GM12878 (cell line): Measurements from ENCODE around the gene MAVS.

ENCODE experiments used
- ATF7 ChIP-seq: fragments of 450-650 bp; IDR thresholded peaks from 2 replicates; pipeline ENCODE4 v1.6.1; 2016; ENCODE audit warnings: low read depth, mild to moderate bottlenecking
- BRCA1 ChIP-seq: IDR thresholded peaks from 2 replicates; pipeline ENCODE4 v1.6.1; 2011; ENCODE audit warnings: low read depth, low read length, improper control_type of control experiment
- DPF2 ChIP-seq: fragments of 450-650 bp; IDR thresholded peaks from 2 replicates; pipeline ENCODE4 v1.6.1; 2017; ENCODE audit warnings: mild to moderate bottlenecking
- EGR1 ChIP-seq, 2 experiments: IDR thresholded peaks; 1 replicate in 1 of 2; 2 replicates in 1 of 2; pipeline ENCODE4 v1.6.1; 2011 to 2012; ENCODE audit warnings: low read depth in 2 of 2, low read length in 2 of 2, borderline replicate concordance in 1 of 2, mild to moderate bottlenecking in 1 of 2, moderate library complexity in 1 of 2
- EP300 ChIP-seq, 2 experiments: fragments of 150-350 bp in 1 of 2; IDR thresholded peaks; 2 replicates each; pipeline ENCODE4 v1.6.1; 2011 to 2012; ENCODE audit warnings: low read depth in 2 of 2, low read length in 2 of 2, borderline replicate concordance in 1 of 2, improper control_type of control experiment in 1 of 2, inconsistent platforms in 1 of 2; ENCODE audit not compliant: control insufficient read depth in 1 of 2
- ESRRA ChIP-seq: IDR thresholded peaks from 2 replicates; pipeline ENCODE4 v1.6.1; 2012; ENCODE audit warnings: mild to moderate bottlenecking, low read length, improper control_type of control experiment
- HDGF ChIP-seq: fragments of 450-650 bp; IDR thresholded peaks from 2 replicates; pipeline ENCODE4 v1.6.1; 2016; ENCODE audit warnings: antibody characterized with exemption
- NFYA ChIP-seq: IDR thresholded peaks from 2 replicates; pipeline ENCODE4 v1.6.1; 2011; ENCODE audit warnings: low read depth, mild to moderate bottlenecking, low read length, improper control_type of control experiment, borderline replicate concordance
- ZNF384 ChIP-seq: IDR thresholded peaks from 2 replicates; pipeline ENCODE4 v1.6.1; 2012; ENCODE audit warnings: low read depth, mild to moderate bottlenecking, low read length, improper control_type of control experiment, borderline replicate concordance
- TF ChIP-seq, protein P1 (sequence below), 3 experiments: IDR thresholded peaks in 2 of 3; conservative IDR thresholded peaks in 1 of 3; 2 replicates each; pipeline ENCODE4 v1.5.1; 2011; ENCODE audit warnings: low read depth in 3 of 3, low read length in 3 of 3, mild to moderate bottlenecking in 3 of 3, control low read depth in 2 of 3, moderate library complexity in 2 of 3, inconsistent platforms in 1 of 3, mixed read lengths in 1 of 3; ENCODE audit not compliant: control insufficient read depth in 2 of 3, insufficient read depth in 1 of 3; ENCODE audit errors: extremely low read depth in 1 of 3
- TF ChIP-seq, protein P2 (sequence below): fragments of 450-650 bp; formaldehyde crosslinking; IDR thresholded peaks from 2 replicates; pipeline ENCODE4 v1.5.0; 2022; ENCODE audit warnings: mild to moderate bottlenecking, missing genetic modification characterization
- TF ChIP-seq, protein P3 (sequence below): fragments of 150-350 bp; IDR thresholded peaks from 2 replicates; pipeline ENCODE4 v1.6.1; 2016; ENCODE audit warnings: low read depth, low read length
- TF ChIP-seq, protein P4 (sequence below): fragments of 450-650 bp; conservative IDR thresholded peaks from 2 replicates; pipeline ENCODE4 v1.6.1; 2017; ENCODE audit warnings: mild to moderate bottlenecking, moderate library complexity
- TF ChIP-seq, protein P5 (sequence below): IDR thresholded peaks from 2 replicates; pipeline ENCODE4 v1.6.1; 2012; ENCODE audit warnings: low read length, inconsistent platforms

DNA sequence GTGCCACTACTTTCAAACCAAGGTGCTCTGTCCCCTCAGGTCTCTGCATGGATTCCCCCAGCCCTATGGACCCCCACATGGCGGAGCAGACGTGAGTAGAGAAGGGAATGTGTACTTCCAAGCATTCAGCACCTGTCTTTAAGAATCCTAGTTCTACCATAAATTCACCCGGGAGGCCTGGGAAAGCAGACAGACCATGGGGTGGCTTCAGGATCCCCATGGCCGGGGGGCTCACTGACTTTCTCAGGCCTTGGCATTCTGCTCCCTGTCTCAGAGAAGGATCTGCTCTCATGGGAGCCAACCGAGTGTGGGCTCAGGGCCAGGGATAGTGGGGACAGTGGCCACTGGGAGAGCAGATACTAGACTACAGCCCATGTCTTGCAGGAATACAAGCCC lies 48.3 kb upstream of the MAVS start:
- TF ChIP-seq ESRRA (no peak), ATF7 (no peak), HDGF (no peak), EP300 (IDR thresholded peaks at IDR 0.05; ENCODE audit: borderline replicate concordance in 1 of 2, control insufficient read depth in 1 of 2, low read depth in 2 of 2, low read length in 2 of 2) (no peak), NFYA (no peak), EGR1 (IDR thresholded peaks at IDR 0.05; ENCODE audit: borderline replicate concordance in 1 of 2, low read depth in 2 of 2, low read length in 2 of 2) (no peak), BRCA1 (no peak), ZNF384 (no peak), DPF2 (no peak)
- TF ChIP-seq, protein P1, sequence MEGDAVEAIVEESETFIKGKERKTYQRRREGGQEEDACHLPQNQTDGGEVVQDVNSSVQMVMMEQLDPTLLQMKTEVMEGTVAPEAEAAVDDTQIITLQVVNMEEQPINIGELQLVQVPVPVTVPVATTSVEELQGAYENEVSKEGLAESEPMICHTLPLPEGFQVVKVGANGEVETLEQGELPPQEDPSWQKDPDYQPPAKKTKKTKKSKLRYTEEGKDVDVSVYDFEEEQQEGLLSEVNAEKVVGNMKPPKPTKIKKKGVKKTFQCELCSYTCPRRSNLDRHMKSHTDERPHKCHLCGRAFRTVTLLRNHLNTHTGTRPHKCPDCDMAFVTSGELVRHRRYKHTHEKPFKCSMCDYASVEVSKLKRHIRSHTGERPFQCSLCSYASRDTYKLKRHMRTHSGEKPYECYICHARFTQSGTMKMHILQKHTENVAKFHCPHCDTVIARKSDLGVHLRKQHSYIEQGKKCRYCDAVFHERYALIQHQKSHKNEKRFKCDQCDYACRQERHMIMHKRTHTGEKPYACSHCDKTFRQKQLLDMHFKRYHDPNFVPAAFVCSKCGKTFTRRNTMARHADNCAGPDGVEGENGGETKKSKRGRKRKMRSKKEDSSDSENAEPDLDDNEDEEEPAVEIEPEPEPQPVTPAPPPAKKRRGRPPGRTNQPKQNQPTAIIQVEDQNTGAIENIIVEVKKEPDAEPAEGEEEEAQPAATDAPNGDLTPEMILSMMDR (IDR thresholded peaks at IDR 0.05 in 2 of 3, conservative IDR thresholded peaks at IDR 0.05 in 1 of 3; ENCODE audit: control insufficient read depth in 2 of 3, extremely low read depth in 1 of 3, insufficient read depth in 1 of 3, low read depth in 3 of 3, low read length in 3 of 3), result no peak
- TF ChIP-seq, protein P2, sequence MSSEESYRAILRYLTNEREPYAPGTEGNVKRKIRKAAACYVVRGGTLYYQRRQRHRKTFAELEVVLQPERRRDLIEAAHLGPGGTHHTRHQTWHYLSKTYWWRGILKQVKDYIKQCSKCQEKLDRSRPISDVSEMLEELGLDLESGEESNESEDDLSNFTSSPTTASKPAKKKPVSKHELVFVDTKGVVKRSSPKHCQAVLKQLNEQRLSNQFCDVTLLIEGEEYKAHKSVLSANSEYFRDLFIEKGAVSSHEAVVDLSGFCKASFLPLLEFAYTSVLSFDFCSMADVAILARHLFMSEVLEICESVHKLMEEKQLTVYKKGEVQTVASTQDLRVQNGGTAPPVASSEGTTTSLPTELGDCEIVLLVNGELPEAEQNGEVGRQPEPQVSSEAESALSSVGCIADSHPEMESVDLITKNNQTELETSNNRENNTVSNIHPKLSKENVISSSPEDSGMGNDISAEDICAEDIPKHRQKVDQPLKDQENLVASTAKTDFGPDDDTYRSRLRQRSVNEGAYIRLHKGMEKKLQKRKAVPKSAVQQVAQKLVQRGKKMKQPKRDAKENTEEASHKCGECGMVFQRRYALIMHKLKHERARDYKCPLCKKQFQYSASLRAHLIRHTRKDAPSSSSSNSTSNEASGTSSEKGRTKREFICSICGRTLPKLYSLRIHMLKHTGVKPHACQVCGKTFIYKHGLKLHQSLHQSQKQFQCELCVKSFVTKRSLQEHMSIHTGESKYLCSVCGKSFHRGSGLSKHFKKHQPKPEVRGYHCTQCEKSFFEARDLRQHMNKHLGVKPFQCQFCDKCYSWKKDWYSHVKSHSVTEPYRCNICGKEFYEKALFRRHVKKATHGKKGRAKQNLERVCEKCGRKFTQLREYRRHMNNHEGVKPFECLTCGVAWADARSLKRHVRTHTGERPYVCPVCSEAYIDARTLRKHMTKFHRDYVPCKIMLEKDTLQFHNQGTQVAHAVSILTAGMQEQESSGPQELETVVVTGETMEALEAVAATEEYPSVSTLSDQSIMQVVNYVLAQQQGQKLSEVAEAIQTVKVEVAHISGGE, result no peak
- TF ChIP-seq, protein P3, sequence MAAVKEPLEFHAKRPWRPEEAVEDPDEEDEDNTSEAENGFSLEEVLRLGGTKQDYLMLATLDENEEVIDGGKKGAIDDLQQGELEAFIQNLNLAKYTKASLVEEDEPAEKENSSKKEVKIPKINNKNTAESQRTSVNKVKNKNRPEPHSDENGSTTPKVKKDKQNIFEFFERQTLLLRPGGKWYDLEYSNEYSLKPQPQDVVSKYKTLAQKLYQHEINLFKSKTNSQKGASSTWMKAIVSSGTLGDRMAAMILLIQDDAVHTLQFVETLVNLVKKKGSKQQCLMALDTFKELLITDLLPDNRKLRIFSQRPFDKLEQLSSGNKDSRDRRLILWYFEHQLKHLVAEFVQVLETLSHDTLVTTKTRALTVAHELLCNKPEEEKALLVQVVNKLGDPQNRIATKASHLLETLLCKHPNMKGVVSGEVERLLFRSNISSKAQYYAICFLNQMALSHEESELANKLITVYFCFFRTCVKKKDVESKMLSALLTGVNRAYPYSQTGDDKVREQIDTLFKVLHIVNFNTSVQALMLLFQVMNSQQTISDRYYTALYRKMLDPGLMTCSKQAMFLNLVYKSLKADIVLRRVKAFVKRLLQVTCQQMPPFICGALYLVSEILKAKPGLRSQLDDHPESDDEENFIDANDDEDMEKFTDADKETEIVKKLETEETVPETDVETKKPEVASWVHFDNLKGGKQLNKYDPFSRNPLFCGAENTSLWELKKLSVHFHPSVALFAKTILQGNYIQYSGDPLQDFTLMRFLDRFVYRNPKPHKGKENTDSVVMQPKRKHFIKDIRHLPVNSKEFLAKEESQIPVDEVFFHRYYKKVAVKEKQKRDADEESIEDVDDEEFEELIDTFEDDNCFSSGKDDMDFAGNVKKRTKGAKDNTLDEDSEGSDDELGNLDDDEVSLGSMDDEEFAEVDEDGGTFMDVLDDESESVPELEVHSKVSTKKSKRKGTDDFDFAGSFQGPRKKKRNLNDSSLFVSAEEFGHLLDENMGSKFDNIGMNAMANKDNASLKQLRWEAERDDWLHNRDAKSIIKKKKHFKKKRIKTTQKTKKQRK, result no peak
- TF ChIP-seq, protein P4, sequence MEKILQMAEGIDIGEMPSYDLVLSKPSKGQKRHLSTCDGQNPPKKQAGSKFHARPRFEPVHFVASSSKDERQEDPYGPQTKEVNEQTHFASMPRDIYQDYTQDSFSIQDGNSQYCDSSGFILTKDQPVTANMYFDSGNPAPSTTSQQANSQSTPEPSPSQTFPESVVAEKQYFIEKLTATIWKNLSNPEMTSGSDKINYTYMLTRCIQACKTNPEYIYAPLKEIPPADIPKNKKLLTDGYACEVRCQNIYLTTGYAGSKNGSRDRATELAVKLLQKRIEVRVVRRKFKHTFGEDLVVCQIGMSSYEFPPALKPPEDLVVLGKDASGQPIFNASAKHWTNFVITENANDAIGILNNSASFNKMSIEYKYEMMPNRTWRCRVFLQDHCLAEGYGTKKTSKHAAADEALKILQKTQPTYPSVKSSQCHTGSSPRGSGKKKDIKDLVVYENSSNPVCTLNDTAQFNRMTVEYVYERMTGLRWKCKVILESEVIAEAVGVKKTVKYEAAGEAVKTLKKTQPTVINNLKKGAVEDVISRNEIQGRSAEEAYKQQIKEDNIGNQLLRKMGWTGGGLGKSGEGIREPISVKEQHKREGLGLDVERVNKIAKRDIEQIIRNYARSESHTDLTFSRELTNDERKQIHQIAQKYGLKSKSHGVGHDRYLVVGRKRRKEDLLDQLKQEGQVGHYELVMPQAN, result no peak
- TF ChIP-seq, protein P5, sequence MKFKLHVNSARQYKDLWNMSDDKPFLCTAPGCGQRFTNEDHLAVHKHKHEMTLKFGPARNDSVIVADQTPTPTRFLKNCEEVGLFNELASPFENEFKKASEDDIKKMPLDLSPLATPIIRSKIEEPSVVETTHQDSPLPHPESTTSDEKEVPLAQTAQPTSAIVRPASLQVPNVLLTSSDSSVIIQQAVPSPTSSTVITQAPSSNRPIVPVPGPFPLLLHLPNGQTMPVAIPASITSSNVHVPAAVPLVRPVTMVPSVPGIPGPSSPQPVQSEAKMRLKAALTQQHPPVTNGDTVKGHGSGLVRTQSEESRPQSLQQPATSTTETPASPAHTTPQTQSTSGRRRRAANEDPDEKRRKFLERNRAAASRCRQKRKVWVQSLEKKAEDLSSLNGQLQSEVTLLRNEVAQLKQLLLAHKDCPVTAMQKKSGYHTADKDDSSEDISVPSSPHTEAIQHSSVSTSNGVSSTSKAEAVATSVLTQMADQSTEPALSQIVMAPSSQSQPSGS, result no peak
